Measurements from ENCODE around the gene GALNTL6.

Gene GALNTL6

GRCh38 chr4:172109466-172109865 lies 296.3 kb downstream of the GALNTL6 start:
- FAIRE-seq: no peak
- no peak for DNase-seq (ENCODE audit: insufficient read length, low spot score)
- TF ChIP-seq CTCF (IDR thresholded peaks at IDR 0.05; ENCODE audit: insufficient read depth, missing control alignments): no peak

- no peak for DNase-seq (ENCODE audit: insufficient read length, low spot score)
- TF ChIP-seq CTCF (IDR thresholded peaks at IDR 0.05; ENCODE audit: insufficient read depth, missing control alignments): no peak
- FAIRE-seq: peak; percentile 16
Measured at GRCh38 chr4:172124656-172125308, 311.6 kb downstream of the GALNTL6 start.

- FAIRE-seq (no peak), DNase-seq (ENCODE audit: insufficient read length, low spot score) (no peak)
- TF ChIP-seq CTCF (IDR thresholded peaks at IDR 0.05; ENCODE audit: insufficient read depth, missing control alignments): no peak
Measured at GRCh38 chr4:172125443-172125842, 312.2 kb downstream of the GALNTL6 start.

- no peak for TF ChIP-seq CTCF (IDR thresholded peaks at IDR 0.05; ENCODE audit: insufficient read depth, missing control alignments)
- DNase-seq (ENCODE audit: insufficient read length, low spot score) (no peak), FAIRE-seq (no peak)
Measured at GRCh38 chr4:172127168-172127567, 314.0 kb downstream of the GALNTL6 start.

GRCh38 chr4:172129593-172129992 lies 316.4 kb downstream of the GALNTL6 start:
- no peak for DNase-seq (ENCODE audit: insufficient read length, low spot score)
- no peak for FAIRE-seq
- no peak for TF ChIP-seq CTCF (IDR thresholded peaks at IDR 0.05; ENCODE audit: insufficient read depth, missing control alignments)

GRCh38 chr4:172134521-172134920 lies 321.3 kb downstream of the GALNTL6 start:
- no peak for TF ChIP-seq CTCF (IDR thresholded peaks at IDR 0.05; ENCODE audit: insufficient read depth, missing control alignments)
- FAIRE-seq: no peak
- DNase-seq (ENCODE audit: insufficient read length, low spot score): no peak

GRCh38 chr4:172141025-172141424 lies 327.8 kb downstream of the GALNTL6 start:
- TF ChIP-seq CTCF (IDR thresholded peaks at IDR 0.05; ENCODE audit: insufficient read depth, missing control alignments): no peak
- FAIRE-seq (no peak), DNase-seq (ENCODE audit: insufficient read length, low spot score) (no peak)

Data from D721Med (cell line).